Omental fat pad (tissue), 4 donors: ENCODE data around the gene SYNJ1. TPM values are rescaled to one million over a fixed set of nuclear protein-coding genes. Genes with fewer than 3 reads are reported as not detected.

ENCODE experiments used
- ATAC-seq: fragments of 150-250 bp; one replicate; pipeline ENCODE4 v1.9.1; 2016; ENCODE audit warnings: mild to moderate bottlenecking, moderate library complexity; ENCODE audit not compliant: low FRiP score
- DNase-seq: peaks from one replicate; pipeline ENCODE4 v3.0.0-alpha.2; 2019; ENCODE audit warnings: low spot score
- CTCF ChIP-seq, 3 donors: fragments of 450-650 bp; IDR thresholded peaks; one replicate each; pipeline ENCODE4 v1.5.1; 2016 to 2017; ENCODE audit warnings: antibody characterized with exemption in 3 of 3, mild to moderate bottlenecking in 3 of 3, moderate library complexity in 2 of 3
- total RNA-seq, 4 donors: library from RNA; depleted of rRNA; stranded (reverse); fragments of >200 nt; gene quantifications; one replicate each; pipeline ENCODE4 v1.1.0, GENCODE V29; 2016

SYNJ1 gene
- total RNA-seq, 4 donors from 2014 or later: 7.5 to 22.1 (median 9.9) TPM

- ATAC-seq: no peak
- TF ChIP-seq CTCF (IDR thresholded peaks at IDR 0.05): no peak
- no peak for DNase-seq
Observed at GRCh38 chr21:32768530-32768929, 40.7 kb upstream of the SYNJ1 start.

- no peak for TF ChIP-seq CTCF (IDR thresholded peaks at IDR 0.05)
- DNase-seq (no peak), ATAC-seq (no peak)
Observed at GRCh38 chr21:32765058-32765457, 37.2 kb upstream of the SYNJ1 start.

- TF ChIP-seq CTCF (IDR thresholded peaks at IDR 0.05): no peak
- DNase-seq (no peak), ATAC-seq (no peak)
Observed at GRCh38 chr21:32764186-32764585, 36.4 kb upstream of the SYNJ1 start.

- DNase-seq (no peak), ATAC-seq (no peak)
- no peak for TF ChIP-seq CTCF (IDR thresholded peaks at IDR 0.05)
Observed at GRCh38 chr21:32757804-32758203, 30.0 kb upstream of the SYNJ1 start.

- no peak for ATAC-seq
- no peak for DNase-seq
Observed at GRCh38 chr21:32756096-32756495, 28.3 kb upstream of the SYNJ1 start.

GRCh38 chr21:32753818-32754585 lies 26.2 kb upstream of the SYNJ1 start:
- DNase-seq: no peak
- no peak for TF ChIP-seq CTCF (IDR thresholded peaks at IDR 0.05)
- no peak for ATAC-seq

More at GRCh38 chr21:32756096-32756495, 28.3 kb upstream of the SYNJ1 start:
- TF ChIP-seq CTCF (IDR thresholded peaks at IDR 0.05): no peak

- DNase-seq (no peak), ATAC-seq (no peak)
- no peak for TF ChIP-seq CTCF (IDR thresholded peaks at IDR 0.05)
Observed at GRCh38 chr21:32750405-32750804, 22.6 kb upstream of the SYNJ1 start.
